Stimulated activated CD4-positive, alpha-beta T cell treated with anti-CD3 and anti-CD28 coated beads, Interleukin-12 subunit alpha, Interleukin-12 subunit beta, amount 100 ng/mL, for 24 hours (primary cell): ENCODE data around the gene TRIO.
"Not testable (repeated sequence)": the region's sequence is repeated elsewhere in the genome, so short reads cannot be mapped to it uniquely, and the experiment has no call there.

Source experiments
- DNase-seq, 2 experiments: peaks; one replicate each; pipeline ENCODE4 v3.0.0-alpha.2; 2020; ENCODE audit warnings: low read depth in 2 of 2

Gene TRIO

DNA sequence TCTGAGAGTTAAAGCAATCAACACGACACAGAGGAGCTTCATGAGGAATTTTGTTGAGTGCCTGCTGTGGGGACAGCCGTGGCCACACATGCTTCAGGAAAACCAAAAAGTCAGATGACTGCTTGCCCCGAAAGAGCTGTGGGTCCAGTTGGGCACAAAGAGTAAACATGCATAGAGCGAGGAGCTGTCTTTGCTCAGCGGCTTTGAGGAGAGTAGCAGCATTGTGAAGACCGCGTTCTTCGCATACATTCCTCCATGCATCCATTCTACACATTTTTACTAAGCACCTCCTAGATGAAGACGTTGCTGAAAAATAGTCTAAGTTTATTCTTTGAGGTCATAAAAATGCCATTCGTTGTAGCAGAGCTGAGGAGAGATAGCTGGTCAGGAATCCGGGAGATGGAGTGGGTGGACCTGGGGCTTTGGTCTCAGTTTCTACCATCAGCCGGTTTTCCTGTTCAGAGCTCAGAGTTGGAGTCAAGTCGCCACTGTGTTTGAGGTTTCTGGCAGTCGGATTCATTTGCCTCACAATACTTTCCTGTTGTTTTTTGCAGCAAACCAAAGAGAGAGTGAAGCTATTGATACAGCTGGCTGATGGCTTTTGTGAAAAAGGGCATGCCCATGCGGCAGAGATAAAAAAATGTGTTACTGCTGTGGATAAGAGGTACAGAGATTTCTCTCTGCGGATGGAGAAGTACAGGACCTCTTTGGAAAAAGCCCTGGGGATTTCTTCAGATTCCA is 243.9 kb downstream of the TRIO start:
- no peak for DNase-seq

- no peak for DNase-seq
Observed at GRCh38 chr5:14388741-14389140, 245.6 kb downstream of the TRIO start.

DNA sequence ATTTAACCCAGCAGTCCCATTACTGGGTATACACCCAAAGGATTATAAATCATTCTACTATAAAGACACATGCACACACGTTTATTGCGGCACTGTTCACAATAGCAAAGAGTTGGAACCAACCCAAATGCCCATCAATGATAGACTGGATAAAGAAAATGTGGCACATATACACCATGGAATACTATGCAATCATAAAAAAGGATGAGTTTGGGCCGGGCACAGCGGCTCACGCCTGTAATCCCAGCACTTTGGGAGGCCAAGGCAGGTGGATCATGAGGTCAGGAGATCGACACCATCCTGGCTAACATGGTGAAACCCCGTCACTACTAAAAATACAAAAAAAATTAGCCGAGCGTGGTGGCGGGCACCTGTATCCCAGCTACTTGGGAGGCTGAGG is 249.4 kb downstream of the TRIO start:
- not testable (repeated sequence) for DNase-seq

- no peak for DNase-seq
Observed at GRCh38 chr5:14394365-14394764, 251.2 kb downstream of the TRIO start.

DNA sequence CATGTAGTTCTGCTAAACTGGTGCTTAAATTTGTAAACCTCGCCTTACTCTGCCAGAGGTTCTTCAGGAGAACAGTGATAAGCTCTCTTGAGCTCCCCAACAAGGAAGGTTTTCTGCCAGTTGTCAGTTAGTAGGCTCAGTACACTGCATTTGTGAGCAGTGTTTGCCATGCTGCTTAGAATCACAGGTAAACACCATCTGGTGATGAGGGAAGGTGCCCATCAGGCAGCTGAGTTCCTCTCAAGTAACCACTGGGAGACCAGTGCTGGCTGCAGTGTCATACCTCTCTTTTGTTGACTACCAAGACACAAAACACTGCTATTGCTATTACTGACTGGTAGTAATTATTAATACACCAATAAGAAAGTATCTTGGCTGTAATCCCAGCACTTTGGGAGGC is 252.3 kb downstream of the TRIO start:
- DNase-seq = no peak

GRCh38 chr5:14396066-14396465 is 252.9 kb downstream of the TRIO start:
- DNase-seq = no peak

GRCh38 chr5:14396737-14397136 is 253.6 kb downstream of the TRIO start:
- DNase-seq = no peak

GRCh38 chr5:14397717-14398116 is 254.6 kb downstream of the TRIO start:
- no peak for DNase-seq

DNA sequence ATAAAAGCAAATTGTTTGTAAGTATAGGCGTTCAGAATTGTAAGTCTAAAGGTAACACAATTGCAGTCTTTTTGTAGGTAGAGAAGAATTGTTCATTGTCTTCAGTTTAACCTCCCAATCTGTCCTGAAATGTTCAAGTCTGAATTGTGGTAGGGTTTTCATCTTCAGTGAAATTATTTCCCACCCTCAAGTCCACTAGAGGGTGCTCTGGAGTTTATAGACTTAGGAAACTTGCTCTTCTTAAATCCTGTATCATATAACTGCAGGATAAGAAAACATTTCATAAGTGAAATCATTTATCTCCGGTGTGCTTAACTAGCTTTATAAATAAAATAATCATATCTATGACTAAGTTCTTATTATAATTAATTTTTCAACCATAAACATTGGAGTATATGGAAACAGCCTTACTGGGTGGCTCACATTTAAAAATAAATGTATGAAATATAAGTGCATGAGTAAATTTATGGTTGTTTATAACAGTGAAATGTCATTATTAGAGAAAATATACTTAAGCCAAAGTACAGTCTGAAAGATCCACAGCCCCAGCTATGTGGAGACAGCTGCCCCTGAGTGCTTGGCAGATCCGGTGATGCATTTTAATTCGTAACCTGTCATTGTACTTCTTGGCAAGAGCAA is 256.0 kb downstream of the TRIO start:
- DNase-seq = no peak

GRCh38 chr5:14400085-14400484 is 256.9 kb downstream of the TRIO start:
- no peak for DNase-seq

GRCh38 chr5:14400611-14401010 is 257.5 kb downstream of the TRIO start:
- DNase-seq = no peak

- DNase-seq = no peak
Observed at GRCh38 chr5:14401639-14402038, 258.5 kb downstream of the TRIO start.

DNA sequence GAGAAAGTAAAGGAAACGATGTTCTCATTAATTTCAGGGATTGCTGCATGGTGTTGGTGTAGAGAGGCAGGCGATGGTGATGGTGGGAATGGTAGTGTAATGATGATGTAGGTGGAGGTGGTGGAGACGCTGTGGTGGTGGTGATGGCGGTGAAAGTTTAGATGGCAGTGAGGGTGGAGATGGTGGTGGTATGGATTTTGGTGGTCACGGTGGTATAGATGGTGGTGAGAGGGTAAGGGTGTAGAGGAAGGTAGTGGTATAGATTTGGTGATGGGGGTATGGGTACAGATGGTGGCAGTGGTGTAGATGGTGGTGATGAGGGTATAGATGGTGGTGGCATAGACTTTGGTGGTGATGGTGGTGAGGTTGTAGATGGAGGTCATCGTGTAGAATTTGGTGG is 259.3 kb downstream of the TRIO start:
- DNase-seq = no peak

- DNase-seq = no peak
Observed at GRCh38 chr5:14404780-14405179, 261.6 kb downstream of the TRIO start.

DNA sequence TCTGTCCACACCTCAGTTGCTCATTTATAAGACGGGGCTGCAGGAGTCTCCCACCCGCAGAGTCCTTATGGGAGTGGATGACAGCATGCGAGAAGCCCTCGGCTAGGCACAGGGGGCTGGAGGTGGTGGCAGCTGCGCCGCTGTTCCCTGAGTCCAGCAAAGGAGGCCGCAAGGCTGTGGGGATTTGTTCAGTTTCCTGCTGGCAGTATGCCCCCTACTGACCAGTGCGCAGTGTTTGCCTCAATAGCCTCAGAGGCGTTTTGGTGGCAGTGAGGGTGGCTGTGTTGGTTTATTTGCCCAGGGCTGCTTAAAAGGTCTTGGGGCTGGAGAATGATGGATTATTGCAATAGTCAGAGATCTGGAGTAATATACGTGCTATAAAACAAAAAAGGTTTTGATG is 262.1 kb downstream of the TRIO start:
- DNase-seq = no peak

DNA sequence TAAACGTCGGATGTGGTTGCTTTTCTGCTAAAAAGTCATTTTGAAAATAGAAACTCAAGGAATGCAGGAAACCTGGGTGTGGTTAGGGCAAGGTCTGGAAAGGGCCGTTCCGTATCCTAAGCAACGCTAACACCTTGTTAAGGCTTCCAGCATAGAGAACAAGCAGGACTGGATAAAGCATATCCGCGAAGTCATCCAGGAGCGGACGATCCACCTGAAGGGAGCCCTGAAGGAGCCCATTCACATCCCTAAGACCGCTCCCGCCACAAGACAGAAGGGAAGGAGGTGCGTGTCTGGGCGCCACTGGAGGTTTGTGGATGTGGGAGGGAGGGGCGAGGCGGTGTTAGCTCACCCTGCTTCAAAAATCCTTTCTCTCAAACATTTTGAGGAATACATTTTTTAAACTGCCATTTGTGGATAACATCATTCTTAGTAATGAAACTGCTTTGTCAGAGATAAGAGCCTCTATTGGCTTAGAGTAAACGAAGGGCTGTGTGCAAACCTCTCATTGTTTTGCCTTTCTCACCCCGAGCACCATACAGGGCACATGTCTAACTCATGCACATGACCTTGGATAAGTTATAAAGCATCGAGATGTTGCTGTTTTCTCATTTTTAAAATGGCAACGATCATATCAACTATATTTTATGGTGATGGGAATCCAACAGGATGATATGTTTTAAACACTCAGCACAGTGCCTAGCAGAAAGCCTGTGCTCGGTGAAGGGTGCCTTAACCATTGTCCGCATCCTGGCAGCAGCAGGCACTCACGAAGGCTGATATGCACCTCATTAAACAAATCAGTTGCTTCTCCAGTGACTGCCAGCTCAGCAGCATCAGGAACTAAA is 262.8 kb downstream of the TRIO start:
- no peak for DNase-seq

GRCh38 chr5:14406554-14406849 is 263.4 kb downstream of the TRIO start:
- DNase-seq = no peak

GRCh38 chr5:14407051-14407450 is 263.9 kb downstream of the TRIO start:
- DNase-seq = no peak

GRCh38 chr5:14407746-14408175 is 264.6 kb downstream of the TRIO start:
- no peak for DNase-seq

- no peak for DNase-seq
Observed at GRCh38 chr5:14408969-14409586, 265.9 kb downstream of the TRIO start.

GRCh38 chr5:14410068-14410393 is 266.9 kb downstream of the TRIO start:
- DNase-seq = no peak

DNA sequence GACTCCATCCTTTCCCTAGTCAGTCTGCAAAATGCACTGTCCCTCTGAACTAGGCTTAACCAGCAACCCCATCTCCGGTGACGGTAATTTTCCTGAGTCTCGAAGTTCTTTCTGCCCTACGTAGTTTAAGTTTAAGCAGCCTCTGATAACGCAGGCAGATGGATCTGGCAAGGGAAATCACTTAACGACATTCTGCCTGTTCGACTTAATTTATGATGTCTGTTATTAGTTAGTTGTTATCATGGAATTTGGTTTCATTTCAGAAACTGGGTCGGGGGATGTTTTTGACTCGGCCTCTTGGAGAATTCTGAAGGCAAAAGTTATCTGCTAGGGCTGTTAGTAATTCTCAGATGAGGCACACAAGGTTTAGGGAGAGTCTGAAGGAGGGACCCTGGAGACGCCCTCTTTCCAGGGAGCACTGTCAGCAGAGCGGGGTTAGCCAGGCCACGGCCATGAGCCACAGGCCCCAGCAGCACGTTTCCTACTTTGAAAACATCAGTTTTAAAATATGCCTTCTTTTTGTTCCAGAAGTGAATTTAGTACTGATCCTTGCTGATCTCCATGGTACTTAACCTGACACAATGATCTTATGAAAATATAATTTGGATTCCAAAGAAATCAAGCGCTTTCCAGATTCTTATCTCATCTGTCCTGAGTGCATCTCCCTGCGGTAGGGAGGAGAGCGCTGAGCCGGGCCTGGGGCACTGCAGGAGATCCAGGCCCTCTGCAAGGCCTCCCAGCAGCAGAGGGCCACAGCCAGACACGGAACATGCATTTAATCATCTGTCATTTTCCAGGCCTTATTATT is 267.5 kb downstream of the TRIO start:
- DNase-seq = no peak
